HepG2 (cell line): ENCODE data around the gene PEPD. TPM values are rescaled to one million over a fixed set of nuclear protein-coding genes. Genes with fewer than 3 reads are reported as not detected.

Source experiments
- CAMTA2 ChIP-seq: sonication (generic); formaldehyde crosslinking; IDR thresholded peaks from 2 replicates; pipeline ENCODE4 v1.4.0; 2020; ENCODE audit warnings: mild to moderate bottlenecking, missing genetic modification reagents, borderline replicate concordance
- CHD2 ChIP-seq: IDR thresholded peaks from 2 replicates; pipeline ENCODE4 v1.6.1; 2011; ENCODE audit warnings: low read depth, low read length, improper control_type of control experiment
- HIVEP1 ChIP-seq: sonication (generic); formaldehyde crosslinking; IDR thresholded peaks from 2 replicates; pipeline ENCODE4 v1.4.0; 2020; ENCODE audit warnings: mild to moderate bottlenecking, missing genetic modification reagents
- KLF13 ChIP-seq: sonication (generic); formaldehyde crosslinking; IDR thresholded peaks from 2 replicates; pipeline ENCODE4 v1.4.0; 2020; ENCODE audit warnings: mild to moderate bottlenecking, missing genetic modification reagents
- LCORL ChIP-seq, 2 experiments: fragments of 450-650 bp in 1 of 2; sonication (generic) in 1 of 2; formaldehyde crosslinking in 1 of 2; IDR thresholded peaks; 2 replicates each; pipeline versions ENCODE4 v1.5.0 to v1.6.1; 2017 to 2020; ENCODE audit warnings: antibody characterized with exemption in 1 of 2, missing genetic modification reagents in 1 of 2
- PAF1 ChIP-seq: IDR thresholded peaks from 2 replicates; pipeline ENCODE4 v1.6.1; 2016; ENCODE audit warnings: missing genetic modification reagents, missing compliant biosample characterization
- PPARG ChIP-seq: conservative IDR thresholded peaks from 2 replicates; pipeline ENCODE4 v1.6.1; 2016; ENCODE audit warnings: missing biosample characterization, missing genetic modification reagents
- RXRA ChIP-seq: sonication (generic); formaldehyde crosslinking; IDR thresholded peaks from 2 replicates; pipeline ENCODE4 v1.5.1; 2020; ENCODE audit warnings: missing genetic modification reagents
- SALL1 ChIP-seq: sonication (generic); formaldehyde crosslinking; IDR thresholded peaks from 2 replicates; pipeline ENCODE4 v1.8.0; 2022; ENCODE audit warnings: mild to moderate bottlenecking, missing genetic modification reagents
- SCMH1 ChIP-seq: sonication (generic); formaldehyde crosslinking; IDR thresholded peaks from 2 replicates; pipeline ENCODE4 v1.9.0; 2021; ENCODE audit warnings: missing genetic modification reagents, mild to moderate bottlenecking, borderline replicate concordance
- SNRNP70 ChIP-seq: fragments of 200-400 bp; formaldehyde crosslinking; IDR thresholded peaks from 2 replicates; pipeline ENCODE4 v1.6.1; 2017; ENCODE audit warnings: mild to moderate bottlenecking, low read depth, low read length, moderate library complexity
- SP1 ChIP-seq, 2 experiments: fragments of 450-650 bp in 1 of 2; sonication (generic) in 1 of 2; formaldehyde crosslinking in 1 of 2; IDR thresholded peaks; 2 replicates each; pipeline versions ENCODE4 v1.4.0 to v1.6.1; 2016 to 2020; ENCODE audit warnings: missing genetic modification reagents in 1 of 2
- SRSF4 ChIP-seq: fragments of 200-400 bp; formaldehyde crosslinking; IDR thresholded peaks from one replicate; pipeline ENCODE4 v1.6.1; 2018; ENCODE audit warnings: mild to moderate bottlenecking, low read depth, low read length, moderate library complexity; ENCODE audit not compliant: poor library complexity, severe bottlenecking
- TIGD3 ChIP-seq: sonication (generic); formaldehyde crosslinking; IDR thresholded peaks from 2 replicates; pipeline ENCODE4 v1.5.1; 2020; ENCODE audit warnings: mild to moderate bottlenecking, missing genetic modification reagents, borderline replicate concordance
- YEATS4 ChIP-seq: sonication (generic); formaldehyde crosslinking; IDR thresholded peaks from 2 replicates; pipeline ENCODE4 v1.4.0; 2020; ENCODE audit warnings: missing genetic modification reagents, borderline replicate concordance
- ZNF335 ChIP-seq: sonication (generic); formaldehyde crosslinking; IDR thresholded peaks from 2 replicates; pipeline ENCODE4 v1.4.0; 2020; ENCODE audit warnings: missing genetic modification reagents
- ZNF572 ChIP-seq: sonication (generic); formaldehyde crosslinking; IDR thresholded peaks from 2 replicates; pipeline ENCODE4 v1.5.1; 2020; ENCODE audit warnings: mild to moderate bottlenecking, missing genetic modification reagents
- ZNF772 ChIP-seq: sonication (generic); formaldehyde crosslinking; IDR thresholded peaks from 2 replicates; pipeline ENCODE4 v1.5.0; 2020; ENCODE audit warnings: mild to moderate bottlenecking, missing genetic modification reagents
- polyA plus RNA-seq, 8 experiments: library from polyadenylated mRNA; depleted of rRNA in 3 of 8; stranded (reverse) in 7 of 8; unstranded in 1 of 8; fragments of >200 nt; fragmentation: Illumina TruSeq in 4 of 8; extraction: Trizol in 4 of 8; gene quantifications; 2 replicates each; pipeline versions ENCODE4 v1.2.1 to v1.2.3, GENCODE V29; 2011 to 2016; ENCODE audit warnings: low read depth in 4 of 8, missing spikeins in 1 of 8, mixed read lengths in 1 of 8; ENCODE audit not compliant: insufficient read depth in 1 of 8
- total RNA-seq, 5 experiments: library from RNA; depleted of rRNA; stranded (reverse); fragments of >200 nt; fragmentation: Illumina TruSeq; extraction: Trizol; gene quantifications; 2 replicates each; pipeline ENCODE4 v1.2.3, GENCODE V29; 2016; ENCODE audit warnings: low read depth in 1 of 5
- TF ChIP-seq, protein P1 (sequence below): IDR thresholded peaks from 2 replicates; pipeline ENCODE4 v1.6.1; 2016; ENCODE audit warnings: control low read depth
- TF ChIP-seq, protein P2 (sequence below): sonication (generic); formaldehyde crosslinking; IDR thresholded peaks from 2 replicates; pipeline ENCODE4 v1.5.1; 2020; ENCODE audit warnings: missing genetic modification reagents, mild to moderate bottlenecking, borderline replicate concordance
- TF ChIP-seq, protein P3 (sequence below): sonication (generic); formaldehyde crosslinking; IDR thresholded peaks from 2 replicates; pipeline ENCODE4 v1.5.0; 2020; ENCODE audit warnings: missing genetic modification reagents
- TF ChIP-seq, protein P4 (sequence below): sonication (generic); formaldehyde crosslinking; IDR thresholded peaks from 2 replicates; pipeline ENCODE4 v1.4.0; 2020; ENCODE audit warnings: missing genetic modification reagents

Gene PEPD
- total and polyA plus RNA-seq, 2 of the 13 experiments (the other 11 are each of a cell fraction or from before 2014, with no cell fraction given) = 60.7 to 75.1 TPM

- TF ChIP-seq KLF13 = peak; percentile 98
- TF ChIP-seq SNRNP70 = no peak
- no peak for TF ChIP-seq LCORL (IDR thresholded peaks at IDR 0.05)
- TF ChIP-seq LCORL (CRISPR knock-in tag; IDR thresholded peaks at IDR 0.05) = peak; percentile 99
- TF ChIP-seq, protein P1, sequence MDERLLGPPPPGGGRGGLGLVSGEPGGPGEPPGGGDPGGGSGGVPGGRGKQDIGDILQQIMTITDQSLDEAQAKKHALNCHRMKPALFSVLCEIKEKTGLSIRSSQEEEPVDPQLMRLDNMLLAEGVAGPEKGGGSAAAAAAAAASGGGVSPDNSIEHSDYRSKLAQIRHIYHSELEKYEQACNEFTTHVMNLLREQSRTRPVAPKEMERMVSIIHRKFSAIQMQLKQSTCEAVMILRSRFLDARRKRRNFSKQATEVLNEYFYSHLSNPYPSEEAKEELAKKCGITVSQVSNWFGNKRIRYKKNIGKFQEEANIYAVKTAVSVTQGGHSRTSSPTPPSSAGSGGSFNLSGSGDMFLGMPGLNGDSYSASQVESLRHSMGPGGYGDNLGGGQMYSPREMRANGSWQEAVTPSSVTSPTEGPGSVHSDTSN (CRISPR knock-in tag) = no peak
- peak; percentile 87; the same call in 1 of the 2 replicates for TF ChIP-seq CAMTA2 (CRISPR knock-in tag)
- TF ChIP-seq, protein P2, sequence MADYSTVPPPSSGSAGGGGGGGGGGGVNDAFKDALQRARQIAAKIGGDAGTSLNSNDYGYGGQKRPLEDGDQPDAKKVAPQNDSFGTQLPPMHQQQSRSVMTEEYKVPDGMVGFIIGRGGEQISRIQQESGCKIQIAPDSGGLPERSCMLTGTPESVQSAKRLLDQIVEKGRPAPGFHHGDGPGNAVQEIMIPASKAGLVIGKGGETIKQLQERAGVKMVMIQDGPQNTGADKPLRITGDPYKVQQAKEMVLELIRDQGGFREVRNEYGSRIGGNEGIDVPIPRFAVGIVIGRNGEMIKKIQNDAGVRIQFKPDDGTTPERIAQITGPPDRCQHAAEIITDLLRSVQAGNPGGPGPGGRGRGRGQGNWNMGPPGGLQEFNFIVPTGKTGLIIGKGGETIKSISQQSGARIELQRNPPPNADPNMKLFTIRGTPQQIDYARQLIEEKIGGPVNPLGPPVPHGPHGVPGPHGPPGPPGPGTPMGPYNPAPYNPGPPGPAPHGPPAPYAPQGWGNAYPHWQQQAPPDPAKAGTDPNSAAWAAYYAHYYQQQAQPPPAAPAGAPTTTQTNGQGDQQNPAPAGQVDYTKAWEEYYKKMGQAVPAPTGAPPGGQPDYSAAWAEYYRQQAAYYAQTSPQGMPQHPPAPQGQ (CRISPR knock-in tag) = no peak
- TF ChIP-seq, protein P3, sequence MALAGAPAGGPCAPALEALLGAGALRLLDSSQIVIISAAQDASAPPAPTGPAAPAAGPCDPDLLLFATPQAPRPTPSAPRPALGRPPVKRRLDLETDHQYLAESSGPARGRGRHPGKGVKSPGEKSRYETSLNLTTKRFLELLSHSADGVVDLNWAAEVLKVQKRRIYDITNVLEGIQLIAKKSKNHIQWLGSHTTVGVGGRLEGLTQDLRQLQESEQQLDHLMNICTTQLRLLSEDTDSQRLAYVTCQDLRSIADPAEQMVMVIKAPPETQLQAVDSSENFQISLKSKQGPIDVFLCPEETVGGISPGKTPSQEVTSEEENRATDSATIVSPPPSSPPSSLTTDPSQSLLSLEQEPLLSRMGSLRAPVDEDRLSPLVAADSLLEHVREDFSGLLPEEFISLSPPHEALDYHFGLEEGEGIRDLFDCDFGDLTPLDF = peak; percentile 95
- TF ChIP-seq SALL1 (CRISPR knock-in tag) = peak; percentile 99
- peak; percentile 92 for TF ChIP-seq RXRA (CRISPR knock-in tag)
- peak; percentile 91 for TF ChIP-seq PPARG (CRISPR knock-in tag)
- peak; percentile 100 for TF ChIP-seq HIVEP1 (CRISPR knock-in tag)
- TF ChIP-seq, protein P4, sequence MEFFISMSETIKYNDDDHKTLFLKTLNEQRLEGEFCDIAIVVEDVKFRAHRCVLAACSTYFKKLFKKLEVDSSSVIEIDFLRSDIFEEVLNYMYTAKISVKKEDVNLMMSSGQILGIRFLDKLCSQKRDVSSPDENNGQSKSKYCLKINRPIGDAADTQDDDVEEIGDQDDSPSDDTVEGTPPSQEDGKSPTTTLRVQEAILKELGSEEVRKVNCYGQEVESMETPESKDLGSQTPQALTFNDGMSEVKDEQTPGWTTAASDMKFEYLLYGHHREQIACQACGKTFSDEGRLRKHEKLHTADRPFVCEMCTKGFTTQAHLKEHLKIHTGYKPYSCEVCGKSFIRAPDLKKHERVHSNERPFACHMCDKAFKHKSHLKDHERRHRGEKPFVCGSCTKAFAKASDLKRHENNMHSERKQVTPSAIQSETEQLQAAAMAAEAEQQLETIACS = peak; percentile 79
- peak; percentile 99 for TF ChIP-seq YEATS4 (CRISPR knock-in tag)
- TF ChIP-seq ZNF572 = peak; percentile 98
- peak; percentile 100 for TF ChIP-seq ZNF772 (CRISPR knock-in tag)
- no peak for TF ChIP-seq SP1 (IDR thresholded peaks at IDR 0.05)
- TF ChIP-seq SP1 (CRISPR knock-in tag; IDR thresholded peaks at IDR 0.05) = peak; percentile 74
- no peak for TF ChIP-seq SCMH1 (CRISPR knock-in tag)
- no peak for TF ChIP-seq SRSF4
- TF ChIP-seq TIGD3 (CRISPR knock-in tag) = peak; percentile 93; the same call in 1 of the 2 replicates
- no peak for TF ChIP-seq PAF1 (CRISPR knock-in tag)
- TF ChIP-seq ZNF335 (CRISPR knock-in tag) = peak; percentile 86
- TF ChIP-seq CHD2 = no peak
These were observed 129.0 kb downstream of the PEPD start (continued) for GRCh38 chr19:33392341-33393285.
